Type B pancreatic cell (in vitro differentiated cells): ENCODE data around the gene TBX18. TPM values are rescaled to one million over a fixed set of nuclear protein-coding genes. Genes with fewer than 3 reads are reported as not detected.
A peak's percentile ranks its signal among the peaks of the same experiment; 100 is the strongest.

ENCODE experiments used
- DNase-seq: peaks from one replicate; pipeline ENCODE4 v3.0.0; 2021; ENCODE audit warnings: mixed read lengths; ENCODE audit not compliant: unreplicated experiment; ENCODE audit errors: extremely low spot score
- H3K27ac Mint-ChIP-seq: 2 replicates; pipeline ENCODE4 v1.8.0; 2021; ENCODE audit warnings: mild to moderate bottlenecking, mixed read lengths
- H3K27me3 Mint-ChIP-seq: 2 replicates; pipeline ENCODE4 v1.8.0; 2021; ENCODE audit warnings: mixed read lengths
- H3K36me3 Mint-ChIP-seq: 2 replicates; pipeline ENCODE4 v1.8.0; 2021; ENCODE audit warnings: mixed read lengths
- H3K4me1 Mint-ChIP-seq: one replicate; pipeline ENCODE4 v1.8.0; 2021; ENCODE audit warnings: mixed read lengths; ENCODE audit not compliant: unreplicated experiment
- H3K4me3 Mint-ChIP-seq: 2 replicates; pipeline ENCODE4 v1.8.0; 2021; ENCODE audit warnings: mild to moderate bottlenecking, mixed read lengths
- H3K9me3 Mint-ChIP-seq: 2 replicates; pipeline ENCODE4 v1.8.0; 2021; ENCODE audit warnings: mixed read lengths
- total RNA-seq: library from RNA; stranded (reverse); gene quantifications from 2 replicates; pipeline ENCODE4 v1.2.1, GENCODE V29; 2021; ENCODE audit warnings: low replicate concordance
- TF ChIP-seq, protein P1 (sequence below): fragments of 200-600 bp; sonication (generic); conservative IDR thresholded peaks from 2 replicates; pipeline ENCODE4 v1.5.0; 2021; ENCODE audit warnings: antibody characterized with exemption, mild to moderate bottlenecking

Gene TBX18
- total RNA-seq, 1 donor from 2014 or later = 8.2 TPM

DNA sequence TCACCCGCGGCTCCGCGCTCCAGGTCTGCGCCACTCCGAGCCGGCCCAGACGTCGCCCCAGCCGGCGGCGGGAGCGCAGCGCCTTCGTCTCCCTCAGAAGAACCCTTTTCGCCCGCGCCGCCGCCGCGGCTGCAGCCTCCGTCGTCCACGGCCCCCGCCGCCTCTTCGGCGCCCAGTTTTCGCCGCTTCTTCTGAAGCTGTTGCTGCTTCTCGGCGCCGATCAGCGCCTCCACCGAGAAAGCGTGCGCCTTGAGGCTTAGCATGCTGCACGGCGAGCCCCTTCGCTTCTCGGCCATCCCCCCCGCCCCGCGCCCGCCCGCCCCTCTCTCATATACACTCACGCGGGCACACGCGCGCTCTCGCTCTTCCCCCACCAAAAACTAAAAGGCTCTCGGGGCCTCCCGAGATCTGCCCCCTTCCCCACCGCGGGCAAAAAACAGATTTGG lies 489 bp downstream of the TBX18 start:
- Mint-ChIP-seq H3K27me3 (peaks cover 95% of the 10 kb centered on the region), H3K9me3 (no peaks in the 10 kb centered on the region), H3K36me3 (no peaks in the 10 kb centered on the region), H3K4me3 (peak overlapping the region; percentile 91), H3K27ac (peak overlapping the region; percentile 86), H3K4me1 (peaks cover 5% of the 10 kb centered on the region)
- TF ChIP-seq, protein P1, sequence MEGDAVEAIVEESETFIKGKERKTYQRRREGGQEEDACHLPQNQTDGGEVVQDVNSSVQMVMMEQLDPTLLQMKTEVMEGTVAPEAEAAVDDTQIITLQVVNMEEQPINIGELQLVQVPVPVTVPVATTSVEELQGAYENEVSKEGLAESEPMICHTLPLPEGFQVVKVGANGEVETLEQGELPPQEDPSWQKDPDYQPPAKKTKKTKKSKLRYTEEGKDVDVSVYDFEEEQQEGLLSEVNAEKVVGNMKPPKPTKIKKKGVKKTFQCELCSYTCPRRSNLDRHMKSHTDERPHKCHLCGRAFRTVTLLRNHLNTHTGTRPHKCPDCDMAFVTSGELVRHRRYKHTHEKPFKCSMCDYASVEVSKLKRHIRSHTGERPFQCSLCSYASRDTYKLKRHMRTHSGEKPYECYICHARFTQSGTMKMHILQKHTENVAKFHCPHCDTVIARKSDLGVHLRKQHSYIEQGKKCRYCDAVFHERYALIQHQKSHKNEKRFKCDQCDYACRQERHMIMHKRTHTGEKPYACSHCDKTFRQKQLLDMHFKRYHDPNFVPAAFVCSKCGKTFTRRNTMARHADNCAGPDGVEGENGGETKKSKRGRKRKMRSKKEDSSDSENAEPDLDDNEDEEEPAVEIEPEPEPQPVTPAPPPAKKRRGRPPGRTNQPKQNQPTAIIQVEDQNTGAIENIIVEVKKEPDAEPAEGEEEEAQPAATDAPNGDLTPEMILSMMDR = no peak
- DNase-seq = no peak

DNA sequence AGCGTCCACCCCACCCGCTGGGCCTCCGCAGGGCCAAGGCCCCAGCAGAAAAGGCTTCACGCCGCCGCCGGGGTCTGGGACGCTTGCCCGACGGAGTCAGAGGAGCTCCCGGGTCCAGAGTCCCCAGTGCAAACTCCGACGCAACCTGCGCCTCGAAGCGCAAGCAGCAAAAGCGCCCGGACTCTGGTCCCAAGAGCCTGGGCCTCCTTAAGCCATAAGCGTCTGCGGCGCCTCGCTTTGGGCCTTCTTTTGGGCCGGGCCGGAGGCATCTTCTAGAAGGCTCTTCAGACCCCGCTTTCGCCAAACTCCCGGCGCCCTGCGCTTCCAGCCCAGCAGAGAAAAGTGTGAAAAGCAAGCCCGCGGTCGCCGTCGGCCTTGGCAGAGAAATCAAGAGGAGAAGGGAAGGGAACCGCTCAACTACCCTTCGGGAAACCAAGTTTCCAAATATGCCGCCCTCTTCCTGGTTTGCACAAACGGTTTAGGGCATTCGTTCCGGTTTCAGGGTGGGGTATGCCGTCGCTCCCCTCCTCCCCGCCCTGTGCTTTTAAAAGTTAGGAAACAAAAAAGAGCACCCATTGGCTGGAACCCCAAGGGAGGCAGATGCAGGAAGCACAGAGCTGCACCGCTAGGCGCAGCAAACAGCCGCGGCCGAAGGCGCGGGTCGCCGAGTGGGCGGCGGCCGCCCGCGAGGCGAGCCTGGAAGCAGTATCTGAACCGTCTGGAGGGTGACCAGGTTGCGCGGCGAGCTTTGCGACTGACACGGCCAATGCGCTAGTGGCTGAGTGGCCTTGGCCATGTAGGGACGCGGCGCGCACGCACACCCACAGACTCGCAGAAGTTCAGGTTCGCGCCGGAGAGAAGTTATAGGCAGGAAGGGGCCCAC lies 1.2 kb downstream of the TBX18 start:
- Mint-ChIP-seq H3K36me3 (no peaks in the 10 kb centered on the region), H3K27ac (peak overlapping the region; percentile 58), H3K9me3 (no peaks in the 10 kb centered on the region), H3K27me3 (peaks cover 93% of the 10 kb centered on the region), H3K4me1 (peaks cover 5% of the 10 kb centered on the region), H3K4me3 (peak overlapping the region; percentile 91)
- DNase-seq = no peak
- TF ChIP-seq, protein P1 = peak; percentile 18

DNA sequence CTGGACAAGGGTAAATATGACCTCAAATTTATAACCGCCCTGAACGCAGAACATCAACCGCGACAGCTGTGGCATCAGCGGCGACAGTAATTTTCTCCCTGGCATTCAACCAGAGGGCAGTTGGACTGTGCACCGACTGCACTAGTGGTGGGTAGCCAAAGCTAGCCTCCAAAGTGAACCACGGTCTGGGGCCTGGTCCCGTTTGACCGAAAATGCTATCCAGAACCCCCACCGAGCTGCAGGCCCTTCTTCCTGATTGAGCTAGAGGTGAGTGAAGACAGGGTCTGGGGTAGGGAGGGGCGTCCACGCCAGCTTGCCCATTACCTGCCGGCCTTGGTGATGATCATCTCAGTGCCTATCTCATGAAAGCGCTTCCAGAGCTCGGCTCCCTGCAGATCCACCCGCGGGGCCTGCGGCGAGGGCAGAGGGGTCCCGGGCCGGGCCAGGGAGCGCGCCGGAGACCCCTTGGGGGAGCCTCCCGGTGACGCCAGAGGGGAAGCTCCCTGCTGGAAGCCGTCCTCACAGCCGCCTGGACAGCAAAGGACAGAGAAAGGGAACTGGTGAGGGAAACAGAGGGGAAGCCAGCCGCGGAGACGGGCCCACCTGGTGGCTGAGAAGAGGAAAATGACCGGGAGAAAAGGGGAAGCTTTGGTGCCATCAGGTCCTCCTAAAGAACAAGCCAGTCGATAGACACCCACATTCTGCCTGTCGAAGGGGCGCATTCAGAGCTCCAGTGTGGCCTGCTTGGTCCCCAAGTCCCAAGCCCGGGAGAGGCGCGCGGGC lies 2.0 kb downstream of the TBX18 start:
- Mint-ChIP-seq H3K27me3 (peaks cover 89% of the 10 kb centered on the region), H3K4me1 (peaks cover 5% of the 10 kb centered on the region), H3K36me3 (no peaks in the 10 kb centered on the region), H3K4me3 (peak overlapping the region; percentile 91), H3K9me3 (no peaks in the 10 kb centered on the region), H3K27ac (no peak overlapping the region)
- DNase-seq = no peak
- TF ChIP-seq, protein P1 = peak; percentile 19

DNA sequence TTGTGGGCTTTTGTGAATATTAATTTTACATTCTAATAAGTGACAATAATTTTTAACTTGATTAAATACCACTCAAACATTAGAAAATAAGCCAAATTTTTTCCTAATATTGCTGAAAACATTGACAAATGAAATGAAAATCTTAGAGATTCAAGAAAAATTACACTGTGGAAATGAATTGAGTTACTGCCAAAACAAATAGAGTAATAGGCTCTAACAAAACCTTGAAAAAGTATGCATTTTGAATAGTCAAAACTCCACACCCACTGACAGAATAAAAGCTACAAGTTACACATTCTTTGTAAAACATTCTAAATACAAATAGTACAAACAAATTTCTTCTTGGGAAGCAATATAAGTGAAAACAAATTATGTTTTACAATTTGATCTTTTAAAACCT lies 5.9 kb downstream of the TBX18 start:
- H3K36me3 Mint-ChIP-seq = no peaks in the 10 kb centered on the region
- peaks cover 76% of the 10 kb centered on the region for H3K27me3 Mint-ChIP-seq
- H3K4me3 Mint-ChIP-seq = no peak overlapping the region
- no peaks in the 10 kb centered on the region for H3K9me3 Mint-ChIP-seq
- H3K27ac Mint-ChIP-seq = no peak overlapping the region
- H3K4me1 Mint-ChIP-seq = no peaks in the 10 kb centered on the region
- no peak for DNase-seq
- TF ChIP-seq, protein P1 = no peak

DNA sequence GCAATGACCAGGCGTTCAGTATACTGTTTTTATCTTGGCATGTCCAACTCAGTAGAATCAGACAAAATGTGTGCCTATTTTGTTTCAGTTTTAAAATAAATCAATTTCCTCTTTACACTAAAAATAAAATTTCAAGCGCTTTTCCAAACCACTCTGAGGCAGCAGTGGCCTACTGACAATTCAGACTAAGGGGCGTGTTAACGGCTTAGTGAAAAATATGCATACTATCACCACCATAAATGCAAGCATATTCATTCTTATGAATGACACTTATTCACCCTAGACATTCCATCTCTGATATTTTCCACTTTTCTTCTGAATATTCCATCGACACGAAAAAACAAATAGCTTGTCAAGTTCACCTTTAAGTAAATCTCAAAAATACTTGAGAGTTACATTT lies 7.5 kb downstream of the TBX18 start:
- Mint-ChIP-seq H3K4me3 (no peak overlapping the region), H3K9me3 (no peaks in the 10 kb centered on the region), H3K4me1 (no peaks in the 10 kb centered on the region), H3K27ac (no peak overlapping the region), H3K27me3 (peaks cover 77% of the 10 kb centered on the region), H3K36me3 (no peaks in the 10 kb centered on the region)
- DNase-seq = no peak
- TF ChIP-seq, protein P1 = no peak
